Endothelial cell (in vitro differentiated cells): ENCODE measurements around the gene PHACTR2. TPM values are rescaled to one million over a fixed set of nuclear protein-coding genes. Genes with fewer than 3 reads are reported as not detected.
"Not testable (repeated sequence)": the region's sequence is repeated elsewhere in the genome, so short reads cannot be mapped to it uniquely, and the experiment has no call there.

Source experiments
- DNase-seq: peaks from one replicate; pipeline ENCODE4 v3.0.0; 2021; ENCODE audit warnings: low spot score
- H3K27ac Mint-ChIP-seq: one replicate; pipeline ENCODE4 v1.8.0; 2021; ENCODE audit warnings: mixed read lengths, inconsistent platforms; ENCODE audit not compliant: unreplicated experiment
- H3K27me3 Mint-ChIP-seq: one replicate; pipeline ENCODE4 v1.8.0; 2021; ENCODE audit warnings: mild to moderate bottlenecking, moderate library complexity, mixed read lengths, inconsistent platforms; ENCODE audit not compliant: unreplicated experiment
- H3K36me3 Mint-ChIP-seq: one replicate; pipeline ENCODE4 v1.8.0; 2021; ENCODE audit warnings: mild to moderate bottlenecking, low read depth, mixed read lengths, inconsistent platforms; ENCODE audit not compliant: unreplicated experiment
- H3K4me1 Mint-ChIP-seq: one replicate; pipeline ENCODE4 v1.8.0; 2021; ENCODE audit warnings: mild to moderate bottlenecking, mixed read lengths, inconsistent platforms; ENCODE audit not compliant: unreplicated experiment
- H3K4me3 Mint-ChIP-seq: one replicate; pipeline ENCODE4 v1.8.0; 2021; ENCODE audit warnings: mild to moderate bottlenecking, mixed read lengths, inconsistent platforms; ENCODE audit not compliant: unreplicated experiment
- H3K9me3 Mint-ChIP-seq: one replicate; pipeline ENCODE4 v1.8.0; 2021; ENCODE audit warnings: mixed read lengths, inconsistent platforms; ENCODE audit not compliant: unreplicated experiment
- CTCF ChIP-seq: fragments of 200-600 bp; sonication (generic); IDR thresholded peaks from one replicate; pipeline ENCODE4 v1.5.0; 2021; ENCODE audit warnings: antibody characterized with exemption; ENCODE audit not compliant: unreplicated experiment
- total RNA-seq: library from RNA; stranded (reverse); fragmentation: NEBNext Ultra II Directional; extraction: Animal tissue kit (Norgen Biotek cat#: 25700); gene quantifications from one replicate; pipeline ENCODE4 v1.2.1, GENCODE V29; 2021; ENCODE audit not compliant: unreplicated experiment

PHACTR2 gene
- total RNA-seq, 1 donor from 2014 or later: 181 TPM

GRCh38 chr6:143664171-143664570 lies 13.6 kb upstream of the PHACTR2 start:
- H3K9me3 Mint-ChIP-seq: peaks cover 9% of the 10 kb centered on the region

GRCh38 chr6:143666007-143666406 lies 11.8 kb upstream of the PHACTR2 start:
- H3K4me3 Mint-ChIP-seq, H3K36me3 Mint-ChIP-seq, H3K4me1 Mint-ChIP-seq, H3K9me3 Mint-ChIP-seq, DNase-seq, H3K27ac Mint-ChIP-seq, H3K27me3 Mint-ChIP-seq: not testable (repeated sequence)

More at GRCh38 chr6:143664171-143664570, 13.6 kb upstream of the PHACTR2 start:
- no peaks in the 10 kb centered on the region for H3K4me1 Mint-ChIP-seq
- no peaks in the 10 kb centered on the region for H3K27me3 Mint-ChIP-seq
- DNase-seq: no peak
- H3K36me3 Mint-ChIP-seq: peaks cover 16% of the 10 kb centered on the region
- no peak overlapping the region for H3K27ac Mint-ChIP-seq
- H3K4me3 Mint-ChIP-seq: no peak overlapping the region
- no peak for TF ChIP-seq CTCF

- not testable (repeated sequence) for H3K27me3 Mint-ChIP-seq, H3K9me3 Mint-ChIP-seq, H3K4me3 Mint-ChIP-seq, H3K36me3 Mint-ChIP-seq, DNase-seq, H3K27ac Mint-ChIP-seq
- peaks cover 15% of the 10 kb centered on the region for H3K4me1 Mint-ChIP-seq
Measured at GRCh38 chr6:143669483-143669882, 8.3 kb upstream of the PHACTR2 start.

GRCh38 chr6:143673669-143674068 lies 4.1 kb upstream of the PHACTR2 start:
- peaks cover 4% of the 10 kb centered on the region for H3K36me3 Mint-ChIP-seq
- peaks cover 34% of the 10 kb centered on the region for H3K4me1 Mint-ChIP-seq
- H3K27me3 Mint-ChIP-seq: peaks cover 5% of the 10 kb centered on the region
- no peak for DNase-seq
- no peak overlapping the region for H3K4me3 Mint-ChIP-seq
- H3K9me3 Mint-ChIP-seq: no peaks in the 10 kb centered on the region
- peak overlapping the region; percentile 85 for H3K27ac Mint-ChIP-seq
- TF ChIP-seq CTCF: no peak

- Mint-ChIP-seq H3K27me3 (peaks cover 4% of the 10 kb centered on the region), H3K27ac (peak overlapping the region; percentile 74), H3K36me3 (peaks cover 4% of the 10 kb centered on the region), H3K4me3 (no peak overlapping the region), H3K4me1 (peaks cover 34% of the 10 kb centered on the region), H3K9me3 (no peaks in the 10 kb centered on the region)
- no peak for TF ChIP-seq CTCF
- no peak for DNase-seq
Measured at GRCh38 chr6:143674483-143675381, 3.0 kb upstream of the PHACTR2 start.

GRCh38 chr6:143675382-143675900 lies 2.3 kb upstream of the PHACTR2 start:
- DNase-seq: no peak
- Mint-ChIP-seq H3K9me3 (no peaks in the 10 kb centered on the region), H3K27ac (peak overlapping the region; percentile 74), H3K36me3 (peaks cover 4% of the 10 kb centered on the region), H3K4me3 (no peak overlapping the region), H3K27me3 (peaks cover 4% of the 10 kb centered on the region), H3K4me1 (peaks cover 34% of the 10 kb centered on the region)
- TF ChIP-seq CTCF: no peak
